ENCODE measurements around the gene ITPR1.

- TF ChIP-seq CTCF (IDR thresholded peaks at IDR 0.05) (no peak), RFX5 (IDR thresholded peaks at IDR 0.05; ENCODE audit: low read length) (no peak), TEAD4 (IDR thresholded peaks at IDR 0.05; ENCODE audit: borderline replicate concordance, insufficient read depth) (no peak), USF2 (IDR thresholded peaks at IDR 0.05; ENCODE audit: borderline replicate concordance, low read depth, low read length) (no peak), RXRA (IDR thresholded peaks at IDR 0.05; ENCODE audit: borderline replicate concordance, low read depth) (no peak), IRF3 (IDR thresholded peaks at IDR 0.05; ENCODE audit: low read depth, low read length) (no peak), GABPA (IDR thresholded peaks at IDR 0.05; ENCODE audit: low read depth) (no peak), MEF2A (IDR thresholded peaks at IDR 0.05; ENCODE audit: borderline replicate concordance, low read depth) (no peak), MXI1 (IDR thresholded peaks at IDR 0.05; ENCODE audit: low read depth, low read length) (no peak), NRF1 (IDR thresholded peaks at IDR 0.05; ENCODE audit: low read depth, low read length) (no peak)
These were observed 315.5 kb downstream of the ITPR1 start for GRCh38 chr3:4808637-4809036.

Data from SK-N-SH (cell line).